GM21717 (cell line): ENCODE measurements around the gene FYN.
"Not testable (repeated sequence)": the region's sequence is repeated elsewhere in the genome, so short reads cannot be mapped to it uniquely, and the experiment has no call there.

Experiments used
- ATAC-seq: cut with Tn5 transposase; IDR thresholded peaks from one replicate; pipeline ENCODE4 v1.9.1; 2021; ENCODE audit warnings: mild to moderate bottlenecking, moderate library complexity; ENCODE audit not compliant: unreplicated experiment

The FYN gene

GRCh38 chr6:111792914-111793700, 80.1 kb downstream of the FYN start:
- ATAC-seq, result no peak

- no peak for ATAC-seq
Measured at GRCh38 chr6:111792241-111792640, 81.0 kb downstream of the FYN start.

DNA sequence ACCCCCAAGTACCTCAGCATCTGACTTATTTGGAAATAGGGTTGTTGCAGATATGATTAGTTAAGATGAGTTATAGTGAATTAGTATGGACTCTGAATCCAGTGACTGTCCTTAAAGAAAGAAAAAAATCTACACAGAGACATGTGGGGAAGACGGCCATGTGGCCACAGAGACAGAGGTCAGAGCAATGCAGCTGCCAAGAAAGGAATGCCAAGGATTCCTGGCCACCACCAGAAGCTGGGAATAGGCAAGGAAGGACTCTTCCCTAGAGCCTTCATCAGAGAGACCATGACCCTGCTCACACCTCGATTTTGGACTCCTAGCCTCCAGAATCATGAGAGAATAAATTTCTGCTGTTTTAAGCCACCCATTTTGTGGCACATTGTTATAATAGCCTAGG, 81.8 kb downstream of the FYN start:
- no peak for ATAC-seq

- ATAC-seq, result no peak
Measured at GRCh38 chr6:111789598-111789997, 83.7 kb downstream of the FYN start.

- ATAC-seq, result no peak
Measured at GRCh38 chr6:111788379-111789276, 84.6 kb downstream of the FYN start.

DNA sequence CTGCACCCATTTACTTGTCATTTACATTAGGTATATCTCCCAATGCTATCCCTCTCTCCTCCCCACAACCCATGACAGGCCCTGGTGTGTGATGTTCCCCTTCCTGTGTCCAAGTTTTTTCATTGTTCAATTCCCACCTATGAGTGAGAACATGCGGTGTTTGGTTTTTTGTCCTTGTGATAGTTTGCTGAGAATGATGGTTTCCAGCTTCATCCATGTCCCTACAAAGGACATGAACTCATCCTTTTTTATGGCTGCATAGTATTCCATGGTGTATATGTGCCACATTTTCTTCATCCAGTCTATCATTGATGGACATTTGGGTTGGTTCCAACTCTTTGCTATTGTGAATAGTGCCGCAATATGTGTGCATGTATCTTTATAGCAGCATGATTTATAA, 87.1 kb downstream of the FYN start:
- not testable (repeated sequence) for ATAC-seq

GRCh38 chr6:111784433-111784832, 88.8 kb downstream of the FYN start:
- no peak for ATAC-seq

GRCh38 chr6:111782887-111783466, 90.3 kb downstream of the FYN start:
- no peak for ATAC-seq

GRCh38 chr6:111782192-111782809, 91.0 kb downstream of the FYN start:
- ATAC-seq, result no peak

DNA sequence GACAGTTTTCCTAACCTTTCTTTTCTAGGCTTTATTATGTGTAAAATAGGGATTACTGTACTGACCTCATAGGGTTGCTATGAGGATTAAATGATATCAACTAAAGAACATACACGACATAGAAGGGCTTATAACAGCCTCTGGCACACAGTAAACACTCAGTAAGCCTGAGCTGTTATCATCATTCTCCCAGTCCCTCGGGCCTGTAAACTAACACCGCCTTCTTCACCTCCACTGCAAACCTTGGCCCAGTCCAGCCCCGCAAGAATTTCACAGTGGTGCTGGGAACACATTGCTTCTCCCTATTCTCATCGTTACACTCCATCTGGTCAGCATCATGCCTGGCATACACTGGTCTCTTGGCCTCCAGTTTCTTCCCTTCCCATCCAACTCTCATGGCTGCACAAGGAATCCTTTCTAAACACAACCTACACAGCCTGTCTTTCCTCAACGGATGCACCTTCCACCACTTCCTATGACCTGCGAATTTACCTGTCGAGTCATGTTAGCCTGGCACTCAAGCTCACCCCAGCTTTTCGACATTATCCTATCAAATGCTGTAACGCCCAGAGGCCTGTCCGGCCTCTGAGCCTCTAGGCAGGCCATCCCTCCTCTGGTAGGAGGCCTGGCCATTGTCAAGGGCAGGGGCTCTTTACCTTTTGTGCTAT, 92.1 kb downstream of the FYN start:
- ATAC-seq, result no peak

DNA sequence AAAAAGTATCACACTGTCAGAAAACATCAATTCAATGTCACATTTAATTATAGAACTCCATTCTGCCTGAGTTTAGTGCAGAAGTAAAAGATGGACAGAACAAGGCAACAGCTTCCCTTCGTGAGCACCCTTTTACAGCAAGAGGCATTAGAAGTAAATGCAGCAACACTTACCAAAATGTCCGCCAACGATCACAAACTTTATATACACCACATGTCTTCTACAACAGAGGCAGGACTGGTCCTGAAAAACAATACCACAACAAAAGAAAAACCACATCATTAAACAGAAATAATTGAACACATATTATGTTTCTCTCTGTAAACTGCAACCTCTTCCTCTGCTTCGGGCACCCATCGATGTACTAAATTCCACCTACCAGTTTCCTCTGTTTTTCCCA, 92.9 kb downstream of the FYN start:
- ATAC-seq, result no peak

GRCh38 chr6:111779660-111780059, 93.6 kb downstream of the FYN start:
- no peak for ATAC-seq

- no peak for ATAC-seq
Measured at GRCh38 chr6:111779031-111779430, 94.2 kb downstream of the FYN start.

- ATAC-seq, result peak; percentile 49
Measured at GRCh38 chr6:111777357-111777756, 95.9 kb downstream of the FYN start.

DNA sequence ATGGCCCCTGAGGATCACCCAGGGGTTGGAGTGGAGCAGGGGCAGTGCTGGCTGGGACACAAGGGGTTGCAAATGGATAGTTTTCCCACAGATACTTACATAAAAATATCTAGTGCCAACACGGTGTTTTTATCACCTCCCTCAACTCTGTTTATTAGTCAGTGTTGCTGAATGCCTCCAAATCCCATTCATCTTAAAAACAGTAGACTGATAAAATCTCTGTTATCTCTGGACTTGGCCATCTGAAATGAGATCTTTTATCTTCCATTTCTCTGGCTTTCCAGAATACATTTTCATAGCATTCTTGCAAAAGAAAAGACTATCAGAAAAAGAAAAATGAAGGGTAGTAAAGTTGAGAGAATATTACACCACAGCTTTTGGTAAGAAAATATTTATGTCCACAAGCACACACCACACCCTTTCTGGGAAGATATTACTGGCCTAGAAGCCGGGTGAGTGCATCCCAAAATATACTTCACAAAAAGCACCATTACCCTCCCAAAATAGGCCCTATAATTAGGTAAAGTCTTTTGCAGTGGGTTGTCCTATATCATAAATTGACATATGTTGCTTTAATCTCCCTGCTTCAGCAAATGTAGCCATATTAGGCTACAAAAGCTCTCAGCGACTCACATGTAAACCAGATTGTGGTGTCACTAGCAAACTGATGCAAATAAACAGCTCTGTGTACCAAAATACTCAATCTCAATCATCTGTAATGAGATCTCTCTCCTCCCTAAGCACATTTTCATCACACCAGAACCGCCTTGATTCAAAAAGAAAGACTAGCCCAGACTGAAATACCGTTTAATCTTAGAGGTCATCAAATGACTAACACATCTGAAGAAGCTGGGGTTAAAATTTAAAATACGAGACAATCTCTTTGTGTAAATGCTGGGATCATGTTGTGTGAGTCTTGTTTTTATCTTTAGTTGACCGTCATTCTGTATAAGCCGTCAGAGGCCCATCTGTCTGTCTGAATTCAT, 96.7 kb downstream of the FYN start:
- no peak for ATAC-seq

- ATAC-seq, result no peak
Measured at GRCh38 chr6:111775145-111775922, 97.9 kb downstream of the FYN start.

DNA sequence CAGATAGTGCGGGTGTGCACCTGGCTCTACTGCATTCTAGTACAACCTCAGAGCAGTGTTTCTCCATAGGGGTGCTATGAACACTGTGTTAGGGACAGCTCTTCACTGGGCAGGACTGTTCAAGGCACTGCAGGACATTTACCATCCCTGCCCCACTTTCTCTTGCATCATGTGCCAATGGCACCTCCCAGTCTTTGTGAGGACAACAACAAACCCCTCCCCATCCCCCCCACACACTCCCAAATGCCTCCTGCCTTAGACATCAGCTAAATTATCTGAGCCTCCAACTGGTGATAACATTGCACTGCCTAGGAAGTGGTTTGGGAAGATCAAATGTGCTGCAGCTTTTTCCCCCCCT, 98.9 kb downstream of the FYN start:
- no peak for ATAC-seq

DNA sequence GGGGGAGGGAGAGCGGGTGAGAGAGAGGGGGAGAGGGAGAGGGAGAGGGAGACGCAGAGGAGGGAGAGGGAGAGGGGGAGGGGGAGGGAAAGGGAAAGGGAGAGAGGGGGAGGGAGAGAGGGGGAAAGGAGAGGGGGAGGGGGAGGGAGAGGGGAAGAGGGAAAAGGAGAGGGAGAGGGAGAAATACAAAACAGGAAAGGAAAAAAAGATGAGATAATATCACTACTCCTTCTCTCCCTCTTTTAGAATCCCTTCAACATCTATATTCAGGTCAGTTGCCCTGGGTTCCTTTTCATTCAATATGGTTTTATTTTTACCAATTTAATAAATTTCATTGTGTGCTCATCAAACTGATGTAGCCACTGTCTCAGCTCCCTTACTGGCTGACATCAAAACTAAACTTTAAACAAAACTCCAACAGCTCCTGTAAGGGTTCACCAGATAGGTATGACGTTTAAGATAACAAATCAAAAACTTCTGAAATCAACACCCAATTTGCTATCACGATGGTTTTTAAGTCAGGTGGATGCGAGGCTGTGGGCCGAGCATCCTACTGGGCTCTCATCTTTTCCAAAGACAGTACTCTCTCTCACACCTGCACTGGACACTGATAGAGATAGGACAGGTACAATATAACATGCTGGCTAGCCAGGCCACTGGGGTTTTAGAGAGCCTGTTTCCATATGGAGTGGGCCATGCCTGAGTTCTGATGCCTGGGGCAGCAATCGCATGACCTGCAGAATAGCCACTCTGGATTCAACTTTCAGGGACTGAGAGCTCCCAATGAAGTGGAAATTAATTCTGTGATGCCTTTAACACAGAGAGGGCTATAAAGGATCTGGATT, 99.5 kb downstream of the FYN start:
- no peak for ATAC-seq
